SK-MEL-5 (cell line): Measurements from ENCODE around the gene MAP2K2. TPM values are rescaled to one million over a fixed set of nuclear protein-coding genes. Genes with fewer than 3 reads are reported as not detected.
"Not testable (repeated sequence)": the region's sequence is repeated elsewhere in the genome, so short reads cannot be mapped to it uniquely, and the experiment has no call there.

ENCODE experiments used
- DNase-seq: peaks from one replicate; pipeline ENCODE4 v3.0.0-alpha.2; 2016; ENCODE audit warnings: low read depth, low spot score
- in situ Hi-C: cut with HindIII; loops from 2 replicates; pipeline ENCODE4 v1.10.0; 2016; ENCODE audit warnings: low sequenced_read_pairs, high pct_unique_total_duplicates, low pct_unique_long_range_greater_than_20kb
- polyA plus RNA-seq, 2 experiments: library from polyadenylated mRNA; depleted of rRNA; stranded (reverse); fragments of >200 nt; gene quantifications; 2 replicates each; pipeline ENCODE4 v1.2.3, GENCODE V29; 2015
- total RNA-seq: library from RNA; depleted of rRNA; stranded (reverse); fragments of >200 nt; shearing (Covaris generic); gene quantifications from 2 replicates; pipeline ENCODE4 v1.2.3, GENCODE V29; 2014; rRNA removed

Gene MAP2K2
- 192 and 197 TPM in 2 replicates for total RNA-seq
- polyA plus RNA-seq (2015; cell fraction: cytosol; rRNA removed), result 224 and 228 TPM in 2 replicates
- polyA plus RNA-seq (2015; cell fraction: nucleus; rRNA removed), result 113 and 116 TPM in 2 replicates

DNA sequence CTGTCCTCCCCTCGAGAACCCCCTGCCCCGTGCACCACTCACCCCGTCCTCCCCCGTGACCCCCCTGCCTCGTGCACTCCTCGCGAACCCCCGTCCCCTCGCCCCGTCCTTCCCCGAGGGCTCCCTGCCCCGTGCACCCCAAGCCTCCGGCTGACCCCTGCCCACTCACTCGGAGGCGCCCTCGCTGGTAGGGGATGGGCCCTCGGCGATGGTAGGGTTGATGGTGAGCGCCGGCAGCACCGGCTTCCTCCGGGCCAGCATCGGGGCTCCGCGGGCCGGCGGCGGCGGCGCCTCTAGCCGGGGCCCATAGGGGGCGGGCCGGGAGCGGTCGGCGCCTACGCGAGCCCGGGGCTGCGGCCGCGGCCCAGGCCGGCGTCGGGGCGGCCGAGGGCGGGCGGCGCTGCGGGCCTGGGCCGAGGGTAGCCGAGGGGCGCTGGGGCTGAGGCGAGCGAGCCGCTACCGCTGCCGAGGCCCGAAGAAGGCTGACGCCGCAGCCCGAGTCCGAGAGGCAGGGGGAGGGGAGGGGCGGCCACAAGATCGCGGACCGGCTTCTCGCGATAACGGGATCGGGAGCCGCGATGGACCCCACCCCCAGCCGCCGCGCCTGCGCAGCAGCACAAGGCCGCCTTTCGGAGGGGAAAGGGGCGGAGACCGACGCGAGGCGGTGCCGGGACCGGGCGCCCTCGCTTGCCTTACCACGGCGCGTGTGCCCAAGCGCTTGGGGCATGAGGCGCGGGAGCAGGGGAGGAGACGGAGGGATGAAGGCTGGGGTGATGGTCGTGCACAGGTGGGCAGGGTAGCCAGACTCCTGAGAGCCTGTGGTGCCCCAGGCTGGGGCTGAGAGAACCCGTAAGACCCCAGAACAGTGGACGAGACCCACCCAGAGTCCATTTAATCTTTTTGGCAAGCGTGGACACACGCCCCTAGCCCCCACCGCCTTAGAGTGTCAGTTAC lies at the start of gene MAP2K2:
MAP2K2 (minus strand) TSS at position 508 of the 954 bp plus-strand sequence; CDS start at position 261, 247 bp downstream.
- in situ Hi-C loops, result no loop called here
- peak; percentile 88 for DNase-seq

DNA sequence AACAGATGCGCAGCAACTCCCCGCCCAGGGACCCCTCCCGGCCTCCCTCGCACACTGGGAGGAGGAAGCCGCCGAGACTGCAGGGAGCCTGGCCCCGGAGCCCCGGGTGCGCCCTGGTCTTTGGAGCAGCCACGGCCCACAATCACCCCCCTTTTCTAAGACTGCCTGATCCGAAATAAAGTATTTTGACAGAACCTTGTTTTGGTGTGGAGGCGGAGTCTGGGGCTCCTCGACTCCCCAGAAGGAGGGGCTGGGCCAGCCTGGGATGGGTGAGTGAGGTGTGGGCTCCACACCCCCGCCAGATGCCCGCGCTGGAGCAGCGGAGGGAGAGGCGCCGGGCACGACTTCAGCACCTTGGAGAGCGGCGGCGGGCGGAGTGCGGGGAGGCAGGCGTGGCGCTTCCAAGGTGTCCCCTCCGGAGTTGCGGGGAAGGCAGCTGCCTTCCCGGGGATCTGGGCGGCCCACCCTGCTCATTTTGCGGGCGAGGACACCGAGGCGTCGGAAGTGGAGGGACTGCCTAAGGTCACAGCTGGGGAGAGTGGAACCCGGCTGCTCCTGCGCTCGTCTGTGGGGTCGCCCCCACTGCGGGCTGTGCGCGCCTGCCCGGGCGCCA lies 49.0 kb upstream of the MAP2K2 start:
- in situ Hi-C loops, result no loop called here
- DNase-seq, result peak; percentile 30

DNA sequence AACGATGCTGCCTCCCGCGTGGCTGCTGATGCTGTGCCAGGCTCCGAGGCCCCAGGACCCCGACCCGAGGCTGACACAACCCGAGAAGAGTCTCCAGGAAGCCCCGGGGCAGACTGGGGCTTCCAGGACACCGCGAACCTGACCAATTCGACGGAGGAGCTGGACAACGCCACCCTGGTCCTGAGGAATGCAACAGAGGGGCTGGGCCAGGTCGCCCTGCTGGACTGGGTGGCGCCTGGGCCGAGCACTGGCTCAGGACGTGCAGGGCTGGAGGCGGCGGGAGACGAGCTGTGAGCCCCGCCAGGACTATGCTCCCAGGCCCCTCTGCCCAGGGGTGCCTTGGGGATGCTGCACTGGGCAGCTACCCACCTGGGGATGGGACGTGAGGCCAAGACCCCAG lies 47.8 kb upstream of the MAP2K2 start:
- in situ Hi-C loops, result no loop called here
- no peak for DNase-seq

GRCh38 chr19:4164262-4164661 lies 40.3 kb upstream of the MAP2K2 start:
- in situ Hi-C loops, result no loop called here
- DNase-seq, result no peak

DNA sequence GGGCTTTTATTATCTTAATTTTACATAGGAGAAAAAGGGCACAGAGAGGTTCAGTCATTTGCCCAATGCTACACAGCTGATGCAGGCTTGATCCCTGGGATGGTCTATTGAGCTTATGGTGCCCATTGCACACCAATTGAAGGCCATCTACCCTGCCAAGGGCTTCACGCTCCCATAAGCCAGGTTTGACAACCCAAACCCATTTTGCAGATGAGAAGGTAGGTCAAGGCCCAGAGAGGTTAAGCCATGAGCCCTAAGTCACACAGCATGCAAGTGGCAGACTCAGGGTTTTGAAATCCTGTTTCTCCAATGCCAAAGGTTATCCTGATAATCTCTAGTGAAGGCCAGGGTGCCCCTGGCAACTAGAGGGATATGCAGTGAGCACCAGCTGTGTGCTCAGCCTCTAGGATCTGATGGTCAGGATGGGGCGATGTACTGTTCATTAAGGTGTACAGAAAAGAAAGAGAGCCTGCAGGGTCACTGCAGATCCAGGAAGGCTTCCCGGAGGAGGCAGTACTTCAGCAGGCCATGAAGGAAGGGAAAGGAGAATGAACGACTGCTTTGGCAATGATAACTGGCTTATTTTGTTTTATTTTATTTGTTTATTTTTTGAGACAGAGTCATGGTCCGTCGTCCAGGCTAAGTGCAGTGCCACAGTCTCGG lies 37.6 kb upstream of the MAP2K2 start:
- in situ Hi-C loops, result no loop called here
- no peak for DNase-seq

DNA sequence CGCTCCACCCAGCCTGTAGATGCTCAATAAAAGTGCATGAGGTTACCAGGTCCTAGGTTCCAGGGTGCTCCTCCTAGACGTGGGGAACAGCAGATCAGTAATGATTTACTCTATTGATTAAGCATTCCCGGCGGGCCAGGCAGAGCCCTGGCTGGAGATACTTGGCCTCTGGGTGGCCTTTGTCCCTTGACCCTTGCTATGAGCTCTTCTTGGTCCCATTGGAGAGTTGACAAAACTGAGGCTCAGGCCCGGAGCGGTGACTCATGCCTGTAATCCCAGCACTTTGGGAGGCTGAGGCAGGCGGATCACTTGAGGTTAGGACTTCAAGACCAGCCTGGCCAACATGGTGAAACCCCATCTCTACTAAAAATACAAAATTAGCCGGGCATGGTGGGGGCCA lies 34.0 kb upstream of the MAP2K2 start:
- in situ Hi-C loops, result not testable (repeated sequence)

DNA sequence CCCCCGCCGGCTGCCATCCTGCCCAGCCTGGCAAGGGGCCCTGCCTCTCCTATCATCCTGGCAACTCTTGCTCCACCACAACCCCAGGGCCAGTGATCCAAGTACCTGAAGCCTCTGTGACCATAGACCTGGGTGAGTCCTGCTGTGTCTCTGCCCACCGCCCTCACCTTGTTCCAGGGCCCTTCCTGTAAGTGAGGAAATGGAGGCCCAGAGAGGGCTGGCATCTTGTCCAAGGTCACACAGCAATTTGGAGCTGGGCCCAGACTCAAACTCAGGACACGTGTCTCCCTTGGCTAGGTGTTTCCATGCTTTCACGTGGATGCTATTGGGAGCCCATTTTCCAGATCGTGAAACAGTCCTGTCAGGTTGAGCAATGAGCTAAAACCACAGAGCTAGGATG lies 33.2 kb upstream of the MAP2K2 start:
- no peak for DNase-seq
- in situ Hi-C loops, result no loop called here

More for the DNA sequence above, 34.0 kb upstream of the MAP2K2 start:
- not testable (repeated sequence) for DNase-seq

DNA sequence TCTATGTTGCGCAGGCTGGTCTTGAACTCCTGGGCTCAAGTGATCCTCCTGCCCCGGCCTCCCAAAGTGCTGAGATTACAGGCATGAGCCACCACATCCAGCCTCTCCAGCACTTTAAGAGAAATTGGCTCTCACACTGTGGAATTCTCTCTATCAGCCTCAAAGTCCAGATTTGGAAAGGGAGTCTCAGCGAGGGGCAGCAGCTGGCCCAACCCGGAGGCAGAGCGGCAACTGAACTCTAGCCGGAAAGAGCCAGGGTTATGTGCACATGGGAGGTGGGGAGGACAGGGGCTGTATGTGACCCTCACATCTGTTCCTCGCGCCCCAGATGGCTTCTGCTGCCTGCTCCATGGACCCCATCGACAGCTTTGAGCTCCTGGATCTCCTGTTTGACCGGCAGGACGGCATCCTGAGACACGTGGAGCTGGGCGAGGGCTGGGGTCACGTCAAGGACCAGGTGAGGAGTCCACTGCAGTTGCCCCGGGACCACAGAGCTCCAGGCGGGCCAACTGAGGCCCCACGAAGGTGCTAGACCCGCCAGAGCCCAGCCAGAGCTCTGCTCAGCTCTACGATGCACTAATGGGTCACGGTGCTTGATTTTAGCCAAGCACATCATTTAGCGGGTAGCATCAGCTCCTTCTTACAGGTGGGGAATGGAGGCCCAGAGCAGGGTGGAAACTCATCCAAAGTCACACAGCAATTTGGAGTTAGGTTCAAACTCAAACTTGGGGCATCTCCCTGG lies 30.8 kb upstream of the MAP2K2 start:
- in situ Hi-C loops, result no loop called here
- DNase-seq, result no peak

DNA sequence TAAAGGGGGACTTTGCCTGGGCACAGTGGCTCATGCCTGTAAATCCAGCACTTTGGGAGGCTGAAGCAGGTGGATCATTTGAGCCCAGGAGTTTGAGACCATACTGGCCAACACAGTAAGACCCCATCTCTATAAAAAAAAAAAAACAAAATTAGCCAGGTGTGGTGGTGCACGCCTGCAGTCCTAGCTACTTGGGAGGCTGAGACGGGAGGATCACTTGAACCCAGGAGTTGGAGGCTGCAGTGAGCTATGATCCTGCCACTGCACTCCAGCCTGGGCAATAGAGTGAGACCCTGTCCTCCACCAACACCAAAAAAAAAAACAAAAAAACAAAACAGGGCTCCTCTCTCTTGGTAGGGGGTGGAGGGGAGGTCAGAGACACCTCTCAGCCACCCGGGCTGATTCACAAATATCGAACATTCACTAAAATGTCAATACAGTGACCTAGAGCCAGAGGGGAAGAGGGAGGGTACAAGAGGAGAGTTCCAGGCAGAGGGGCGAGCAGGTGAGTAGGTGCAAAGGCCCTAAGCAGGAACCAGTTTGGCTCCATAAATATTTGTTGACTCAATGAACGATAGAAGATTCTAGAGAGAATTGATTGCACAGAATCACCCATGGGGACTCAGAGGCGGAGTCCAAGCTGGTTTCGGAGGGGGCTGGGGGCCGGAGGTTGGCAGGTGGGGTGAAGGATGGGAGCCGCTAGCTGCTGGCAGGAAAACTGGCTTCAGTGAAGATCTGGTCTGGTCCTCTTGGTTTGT lies 28.5 kb upstream of the MAP2K2 start:
- no peak for DNase-seq
- in situ Hi-C loops, result no loop called here

GRCh38 chr19:4151623-4152022 lies 27.7 kb upstream of the MAP2K2 start:
- DNase-seq, result no peak
- in situ Hi-C loops, result no loop called here

GRCh38 chr19:4149518-4150288 lies 25.8 kb upstream of the MAP2K2 start:
- in situ Hi-C loops, result no loop called here
- no peak for DNase-seq

GRCh38 chr19:4144666-4145249 lies 20.8 kb upstream of the MAP2K2 start:
- in situ Hi-C loops, result no loop called here
- no peak for DNase-seq

- in situ Hi-C loops, DNase-seq: not testable (repeated sequence)
These were observed 19.0 kb upstream of the MAP2K2 start for GRCh38 chr19:4142916-4143315.

GRCh38 chr19:4140237-4140711 lies 16.4 kb upstream of the MAP2K2 start:
- DNase-seq, result peak; percentile 78
- in situ Hi-C loops, result no loop called here

DNA sequence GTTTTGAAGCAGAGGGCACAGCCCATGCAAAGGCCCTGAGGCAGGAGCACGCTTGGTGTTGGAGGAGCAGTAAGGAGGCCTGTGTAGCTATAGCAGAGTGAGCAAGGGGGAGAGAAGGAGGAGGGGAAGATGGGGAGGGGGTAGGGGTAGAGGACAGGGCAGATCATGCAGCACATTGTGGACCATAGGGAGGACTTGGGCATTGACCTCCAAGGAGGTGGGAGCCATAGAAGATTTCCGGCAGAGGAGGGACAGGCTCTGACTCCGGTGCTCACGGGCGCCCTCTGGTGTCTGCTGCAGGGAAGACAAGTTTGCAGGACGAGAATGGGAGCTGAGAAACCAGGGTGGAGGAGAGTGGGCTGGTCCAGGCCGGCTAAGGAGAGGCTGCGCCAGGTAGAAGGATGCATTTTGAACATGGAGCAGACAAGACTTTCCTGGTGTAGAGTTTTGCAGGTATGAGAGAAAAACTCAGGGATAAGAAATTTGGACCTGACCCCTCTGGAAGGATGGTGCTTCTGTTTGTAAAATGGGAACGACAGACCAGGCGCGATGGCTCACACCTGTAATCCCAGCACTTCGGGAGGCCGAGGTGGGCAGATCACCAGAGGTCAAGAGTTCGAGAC lies 15.8 kb upstream of the MAP2K2 start:
- peak; percentile 78 for DNase-seq
- in situ Hi-C loops, result no loop called here
